Measurements from ENCODE around the gene AFF3.

The AFF3 gene

DNA sequence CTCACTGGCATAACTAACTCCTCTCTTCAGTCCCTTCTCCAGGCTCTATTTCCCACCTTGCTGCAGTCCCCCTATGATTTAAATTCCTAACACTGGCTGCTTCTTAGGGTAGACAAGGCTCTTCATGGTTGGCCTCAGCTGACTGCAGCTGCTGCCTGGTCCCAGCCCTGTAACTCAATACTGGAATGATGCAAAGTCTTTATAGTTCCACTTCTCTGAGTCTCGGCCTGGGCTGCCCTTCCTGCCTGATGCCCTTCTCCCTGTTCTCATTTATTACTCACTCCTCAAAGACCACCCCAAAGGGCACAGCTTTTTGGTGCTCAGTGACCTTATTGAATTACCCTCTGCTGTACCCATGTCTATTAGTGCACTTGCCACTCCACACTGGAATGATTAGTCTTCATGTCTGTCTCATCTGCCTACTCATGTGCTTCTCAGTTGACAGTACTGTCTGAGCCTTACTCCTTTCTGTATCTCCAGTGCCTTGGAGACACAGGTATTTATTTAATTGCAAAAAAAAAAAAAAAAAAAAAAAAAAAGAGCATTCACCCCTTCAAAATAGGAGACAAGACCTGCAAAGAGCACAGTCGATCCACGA lies 453.1 kb downstream of the AFF3 start:
- TF ChIP-seq CTCF (IDR thresholded peaks at IDR 0.05; ENCODE audit: control insufficient read depth, extremely low read depth, insufficient read depth) = no peak
- H3K4me3 ChIP-seq (ENCODE audit: low read depth, low read length) = no peak overlapping the region
- DNase-seq (ENCODE audit: low read depth) = no peak

DNA sequence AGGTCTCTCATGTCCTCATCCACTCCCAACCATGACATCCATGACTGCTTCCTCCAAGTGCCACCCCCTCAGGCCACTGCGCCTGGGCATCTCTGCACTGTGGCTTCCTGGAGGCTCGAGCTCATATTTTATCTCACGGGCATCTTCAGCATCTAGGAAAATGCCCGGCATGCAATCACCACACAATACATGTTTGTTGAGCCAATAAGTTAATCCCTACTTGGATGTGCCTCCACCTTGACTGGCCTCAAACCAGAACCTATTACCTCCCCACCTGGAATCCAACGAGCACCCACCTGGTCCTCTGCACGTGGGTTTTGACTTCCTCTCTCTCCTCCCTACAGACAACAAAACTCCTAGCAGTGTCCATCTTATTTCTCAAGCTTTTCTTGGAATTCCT lies 453.7 kb downstream of the AFF3 start:
- H3K4me3 ChIP-seq (ENCODE audit: low read depth, low read length) = no peak overlapping the region
- no peak for TF ChIP-seq CTCF (IDR thresholded peaks at IDR 0.05; ENCODE audit: control insufficient read depth, extremely low read depth, insufficient read depth)
- DNase-seq (ENCODE audit: low read depth) = no peak

DNA sequence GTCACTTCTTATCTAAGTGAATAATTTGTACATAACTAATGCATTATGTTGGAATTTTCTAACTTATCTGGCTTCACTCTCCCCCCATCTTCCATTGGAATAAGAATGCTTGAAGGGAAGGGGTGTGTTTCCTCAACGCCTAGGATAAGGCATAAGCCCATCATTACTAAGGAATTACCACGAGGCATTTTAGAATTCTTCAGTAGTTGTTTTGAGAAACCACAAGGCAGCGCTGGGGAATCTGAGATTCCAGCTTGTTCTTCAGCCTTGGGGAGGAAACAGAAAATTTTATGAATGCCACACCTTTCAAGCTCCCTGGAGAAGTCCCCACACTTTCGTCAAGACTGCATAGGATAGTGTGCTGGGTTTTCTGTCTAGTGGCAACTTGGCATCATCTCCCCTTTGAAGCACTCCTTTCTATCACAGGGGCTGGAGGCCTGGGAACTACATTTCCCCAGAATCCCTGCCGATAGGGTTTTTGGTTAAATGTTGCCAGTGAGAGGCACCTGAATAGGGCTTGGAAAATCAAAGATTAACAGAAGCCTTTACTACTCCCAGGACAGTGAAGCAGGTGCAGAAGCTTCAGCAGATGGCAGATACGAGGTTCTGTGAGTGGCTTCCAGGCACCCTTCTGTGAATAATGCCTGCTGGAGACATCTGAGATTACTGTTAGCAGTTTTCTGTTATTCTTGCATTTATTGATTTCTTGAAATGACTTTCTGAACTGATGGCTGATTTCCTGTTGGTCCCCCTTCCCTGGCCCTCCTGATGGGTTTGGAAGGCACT lies 459.9 kb downstream of the AFF3 start:
- no peak for DNase-seq (ENCODE audit: low read depth)
- no peak for TF ChIP-seq CTCF (IDR thresholded peaks at IDR 0.05; ENCODE audit: control insufficient read depth, extremely low read depth, insufficient read depth)
- no peak overlapping the region for H3K4me3 ChIP-seq (ENCODE audit: low read depth, low read length)

GRCh38 chr2:99680946-99681345 lies 461.4 kb downstream of the AFF3 start:
- no peak overlapping the region for H3K4me3 ChIP-seq (ENCODE audit: low read depth, low read length)
- no peak for TF ChIP-seq CTCF (IDR thresholded peaks at IDR 0.05; ENCODE audit: control insufficient read depth, extremely low read depth, insufficient read depth)
- no peak for DNase-seq (ENCODE audit: low read depth)

DNA sequence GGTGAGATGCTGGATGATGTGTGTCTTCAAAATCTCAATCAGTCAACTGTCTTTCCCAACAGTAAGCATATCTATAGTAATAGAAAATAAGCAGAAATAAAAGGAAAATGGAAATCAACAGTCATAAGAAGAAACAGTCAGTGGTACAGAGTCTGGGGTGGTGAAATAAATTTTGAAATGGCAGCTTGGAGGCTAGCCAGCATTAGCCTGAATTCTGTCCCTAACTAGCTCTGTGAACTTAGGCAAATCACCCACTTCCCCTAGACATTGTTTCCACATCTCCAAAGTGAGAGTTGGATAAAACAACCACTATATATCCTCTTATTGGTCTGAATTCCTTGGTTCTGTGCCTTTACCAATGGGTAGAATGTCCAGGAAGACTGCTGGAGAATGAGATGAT lies 462.9 kb downstream of the AFF3 start:
- no peak for DNase-seq (ENCODE audit: low read depth)
- H3K4me3 ChIP-seq (ENCODE audit: low read depth, low read length) = no peak overlapping the region
- TF ChIP-seq CTCF (IDR thresholded peaks at IDR 0.05; ENCODE audit: control insufficient read depth, extremely low read depth, insufficient read depth) = no peak

DNA sequence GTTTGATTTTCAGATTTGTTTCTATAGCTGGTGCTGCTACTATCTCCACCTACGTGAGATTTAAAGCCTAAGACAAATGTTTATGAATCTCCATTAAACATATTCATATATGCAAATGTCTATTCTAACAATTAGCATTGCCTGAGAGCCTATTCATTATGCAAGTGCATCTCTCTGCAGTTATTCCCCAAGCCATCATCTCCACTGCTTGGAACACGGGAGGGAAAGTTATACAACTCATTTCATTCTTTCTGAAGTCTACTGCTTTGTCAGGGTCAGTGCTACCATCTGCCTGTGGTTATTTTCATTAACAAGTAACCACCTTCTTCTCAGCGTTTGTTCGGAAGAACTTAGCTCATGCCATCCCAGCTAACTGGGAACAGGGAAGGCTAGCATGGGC lies 463.8 kb downstream of the AFF3 start:
- no peak overlapping the region for H3K4me3 ChIP-seq (ENCODE audit: low read depth, low read length)
- no peak for TF ChIP-seq CTCF (IDR thresholded peaks at IDR 0.05; ENCODE audit: control insufficient read depth, extremely low read depth, insufficient read depth)
- DNase-seq (ENCODE audit: low read depth) = no peak

GRCh38 chr2:99677814-99678213 lies 464.6 kb downstream of the AFF3 start:
- TF ChIP-seq CTCF (IDR thresholded peaks at IDR 0.05; ENCODE audit: control insufficient read depth, extremely low read depth, insufficient read depth) = no peak
- no peak overlapping the region for H3K4me3 ChIP-seq (ENCODE audit: low read depth, low read length)
- no peak for DNase-seq (ENCODE audit: low read depth)

Measured in LNCaP clone FGC (cell line).